ENCODE data around the gene SBDS.
"Not testable (repeated sequence)": the region's sequence is repeated elsewhere in the genome, so short reads cannot be mapped to it uniquely, and the experiment has no call there.

Gene SBDS

GRCh38 chr7:66994691-66995049, 716 bp downstream of the SBDS start:
- DNase-seq (ENCODE audit: low spot score): not testable (repeated sequence)

GRCh38 chr7:66994051-66994450, 1.3 kb downstream of the SBDS start:
- DNase-seq (ENCODE audit: low spot score): not testable (repeated sequence)

GRCh38 chr7:66989552-66989951, 5.8 kb downstream of the SBDS start:
- not testable (repeated sequence) for DNase-seq (ENCODE audit: low spot score)

- not testable (repeated sequence) for DNase-seq (ENCODE audit: low spot score)
These were observed 15.1 kb downstream of the SBDS start for GRCh38 chr7:66980336-66980735.

- not testable (repeated sequence) for DNase-seq (ENCODE audit: low spot score)
These were observed 16.4 kb downstream of the SBDS start for GRCh38 chr7:66979013-66979412.

GRCh38 chr7:66978312-66978711, 17.1 kb downstream of the SBDS start:
- DNase-seq (ENCODE audit: low spot score): not testable (repeated sequence)

GRCh38 chr7:66974986-66975590, 20.3 kb downstream of the SBDS start:
- DNase-seq (ENCODE audit: low spot score): no peak

- no peak for DNase-seq (ENCODE audit: low spot score)
These were observed 25.1 kb downstream of the SBDS start for GRCh38 chr7:66970310-66970709.

GRCh38 chr7:66969001-66969400, 26.4 kb downstream of the SBDS start:
- DNase-seq (ENCODE audit: low spot score): not testable (repeated sequence)

- no peak for DNase-seq (ENCODE audit: low spot score)
These were observed 28.4 kb downstream of the SBDS start for GRCh38 chr7:66967029-66967428.

- no peak for DNase-seq (ENCODE audit: low spot score)
These were observed 31.0 kb downstream of the SBDS start for GRCh38 chr7:66964411-66964810.

- no peak for DNase-seq (ENCODE audit: low spot score)
These were observed 34.3 kb downstream of the SBDS start for GRCh38 chr7:66961096-66961495.

GRCh38 chr7:66960192-66960591, 35.2 kb downstream of the SBDS start:
- no peak for DNase-seq (ENCODE audit: low spot score)

GRCh38 chr7:66958538-66959350, 36.6 kb downstream of the SBDS start:
- peak; percentile 38 for DNase-seq (ENCODE audit: low spot score)

GRCh38 chr7:66957595-66958290, 37.6 kb downstream of the SBDS start:
- DNase-seq (ENCODE audit: low spot score): no peak

- DNase-seq (ENCODE audit: low spot score): no peak
These were observed 42.4 kb downstream of the SBDS start for GRCh38 chr7:66953044-66953427.

GRCh38 chr7:66952343-66953043, 42.9 kb downstream of the SBDS start:
- DNase-seq (ENCODE audit: low spot score): peak; percentile 34

- no peak for DNase-seq (ENCODE audit: low spot score)
These were observed 44.6 kb downstream of the SBDS start for GRCh38 chr7:66950763-66951162.

- no peak for DNase-seq (ENCODE audit: low spot score)
These were observed 45.1 kb downstream of the SBDS start for GRCh38 chr7:66950311-66950710.

- no peak for DNase-seq (ENCODE audit: low spot score)
These were observed 46.8 kb downstream of the SBDS start for GRCh38 chr7:66948480-66949109.

GRCh38 chr7:66946545-66946944, 48.8 kb downstream of the SBDS start:
- DNase-seq (ENCODE audit: low spot score): no peak

GRCh38 chr7:66939325-66939724, 56.1 kb downstream of the SBDS start:
- no peak for DNase-seq (ENCODE audit: low spot score)
